ENCODE measurements around the gene PAXX. TPM values are rescaled to one million over a fixed set of nuclear protein-coding genes. Genes with fewer than 3 reads are reported as not detected.

PAXX gene
- total RNA-seq, 1 donor from 2014 or later = 87.8 TPM

- Mint-ChIP-seq H3K36me3 (ENCODE audit: low read depth) (peaks cover 2% of the 10 kb centered on the region), H3K27me3 (no peaks in the 10 kb centered on the region), H3K4me3 (no peak overlapping the region), H3K4me1 (peaks cover 4% of the 10 kb centered on the region), H3K9me3 (peaks cover 12% of the 10 kb centered on the region), H3K27ac (no peak overlapping the region)
- intact Hi-C loops (cut with micrococcal nuclease) = no loop called here
- DNase-seq = no peak
Observed at GRCh38 chr9:136958473-136958872, 33.7 kb upstream of the PAXX start.

DNA sequence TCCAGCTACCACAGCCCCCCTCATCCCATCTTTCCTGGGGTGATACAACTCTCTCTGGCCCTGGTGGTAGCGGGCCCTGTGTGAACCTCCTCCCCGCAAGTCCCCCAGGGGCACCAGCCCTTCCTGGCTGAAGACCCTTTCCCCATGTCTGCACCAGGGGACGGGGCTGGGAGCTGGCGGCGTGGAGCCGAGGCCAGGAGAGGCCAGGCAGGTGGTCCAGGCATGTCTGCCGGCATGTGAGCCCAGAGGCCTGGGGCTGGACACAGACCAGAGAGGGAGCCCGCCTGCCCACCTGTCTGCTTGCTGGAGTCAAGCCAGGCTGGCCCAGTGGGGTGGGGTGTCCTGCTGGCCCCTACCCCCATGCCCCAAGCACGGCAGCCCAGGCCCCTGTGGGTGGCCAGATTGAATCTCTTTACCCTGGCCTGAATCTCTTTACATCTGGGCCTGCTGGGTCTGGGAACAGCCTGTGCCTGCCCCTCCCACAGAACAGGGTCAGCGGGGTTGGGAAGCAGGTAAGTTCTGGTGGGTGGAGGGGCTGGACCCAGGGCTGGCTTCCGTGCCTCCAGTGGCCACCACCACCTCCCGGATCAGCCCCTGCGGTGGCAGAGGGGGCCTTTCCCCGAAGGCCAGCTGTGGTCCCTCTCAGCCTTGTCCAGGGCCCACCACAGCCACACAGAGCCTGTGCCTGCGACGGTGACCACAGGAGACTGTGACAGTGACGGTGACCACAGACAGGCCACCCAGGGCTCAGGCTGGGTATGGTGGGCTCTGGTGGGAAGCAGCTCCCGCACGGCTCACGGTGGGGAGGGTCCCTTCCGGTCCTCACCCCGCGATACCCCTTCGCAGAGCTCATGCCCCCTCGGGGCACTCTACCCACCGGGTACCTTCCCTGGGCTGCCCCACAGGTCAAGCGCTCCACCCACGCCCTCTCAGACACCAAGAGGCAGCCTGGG lies 33.0 kb upstream of the PAXX start:
- Mint-ChIP-seq H3K4me3 (no peak overlapping the region), H3K36me3 (ENCODE audit: low read depth) (peaks cover 2% of the 10 kb centered on the region), H3K4me1 (peaks cover 4% of the 10 kb centered on the region), H3K27ac (no peak overlapping the region), H3K27me3 (no peaks in the 10 kb centered on the region), H3K9me3 (peaks cover 12% of the 10 kb centered on the region)
- no peak for DNase-seq
- intact Hi-C loops (cut with micrococcal nuclease) = no loop called here

DNA sequence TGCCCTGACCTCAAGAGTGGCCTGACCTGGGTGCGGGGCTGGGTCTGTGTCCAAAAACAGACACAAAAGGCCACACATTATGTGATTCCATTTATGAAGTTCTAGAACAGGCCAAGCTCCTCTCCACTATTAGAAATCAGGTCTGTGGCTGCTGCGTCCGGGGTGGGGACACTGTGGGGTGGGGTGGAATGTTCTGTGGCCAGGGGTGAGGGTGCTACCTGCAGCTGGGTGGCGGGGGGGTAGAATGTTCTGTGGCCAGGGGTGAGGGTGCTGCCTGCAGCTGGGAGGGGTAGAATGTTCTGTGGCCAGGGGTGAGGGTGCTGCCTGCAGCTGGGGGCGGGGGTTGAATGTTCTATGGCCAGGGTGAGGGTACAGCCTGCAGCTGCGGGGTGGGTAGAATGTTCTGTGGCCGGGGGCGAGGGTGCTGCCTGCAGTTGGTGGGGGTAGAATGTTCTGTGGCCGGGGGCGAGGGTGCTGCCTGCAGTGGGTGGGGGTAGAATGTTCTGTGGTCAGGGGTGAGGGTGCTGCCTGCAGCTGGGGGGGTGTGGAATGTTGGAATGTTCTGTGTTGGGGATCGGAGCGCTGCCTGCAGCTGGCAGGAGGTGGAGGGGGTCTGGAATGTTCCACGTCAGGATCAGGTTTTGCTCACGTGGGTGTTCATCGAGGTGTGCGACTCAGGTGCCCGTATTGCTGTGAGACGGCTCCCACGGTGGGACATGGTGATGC lies 31.8 kb upstream of the PAXX start:
- no peak for DNase-seq
- intact Hi-C loops (cut with micrococcal nuclease) = no loop called here
- Mint-ChIP-seq H3K36me3 (ENCODE audit: low read depth) (peaks cover 2% of the 10 kb centered on the region), H3K4me3 (no peak overlapping the region), H3K27me3 (no peaks in the 10 kb centered on the region), H3K4me1 (peaks cover 4% of the 10 kb centered on the region), H3K9me3 (peaks cover 12% of the 10 kb centered on the region), H3K27ac (no peak overlapping the region)

DNA sequence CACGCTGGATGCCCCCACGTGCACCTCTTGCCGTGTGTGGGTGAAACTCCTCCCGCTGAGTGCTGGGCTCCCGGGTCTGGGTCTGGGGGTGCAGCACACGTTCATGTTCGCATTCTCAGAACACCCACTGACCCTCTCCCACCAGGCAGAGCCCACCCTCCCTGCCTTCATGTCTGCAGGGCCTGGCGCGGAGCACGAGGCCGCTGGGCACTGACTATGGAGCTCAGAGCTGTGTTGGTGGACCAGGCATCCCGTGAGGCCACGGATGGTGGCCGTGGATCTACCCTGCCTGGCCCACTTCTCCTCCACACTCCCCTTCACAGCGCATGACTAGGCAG lies 31.3 kb upstream of the PAXX start:
- peaks cover 3% of the 10 kb centered on the region for H3K27me3 Mint-ChIP-seq
- H3K9me3 Mint-ChIP-seq = peaks cover 12% of the 10 kb centered on the region
- H3K36me3 Mint-ChIP-seq (ENCODE audit: low read depth) = peaks cover 2% of the 10 kb centered on the region
- no peak overlapping the region for H3K4me3 Mint-ChIP-seq
- peaks cover 8% of the 10 kb centered on the region for H3K4me1 Mint-ChIP-seq
- DNase-seq = no peak
- no peak overlapping the region for H3K27ac Mint-ChIP-seq
- intact Hi-C loops (cut with micrococcal nuclease) = no loop called here

GRCh38 chr9:136961279-136962065 lies 30.8 kb upstream of the PAXX start:
- Mint-ChIP-seq H3K4me1 (peaks cover 13% of the 10 kb centered on the region), H3K27me3 (peaks cover 3% of the 10 kb centered on the region)

GRCh38 chr9:136962163-136962562 lies 30.1 kb upstream of the PAXX start:
- Mint-ChIP-seq H3K27me3 (peaks cover 3% of the 10 kb centered on the region), H3K4me3 (no peak overlapping the region), H3K4me1 (peaks cover 13% of the 10 kb centered on the region), H3K36me3 (ENCODE audit: low read depth) (no peaks in the 10 kb centered on the region), H3K9me3 (peaks cover 3% of the 10 kb centered on the region), H3K27ac (no peak overlapping the region)
- intact Hi-C loops (cut with micrococcal nuclease) = no loop called here
- no peak for DNase-seq

More at GRCh38 chr9:136961279-136962065, 30.8 kb upstream of the PAXX start:
- DNase-seq = no peak
- H3K9me3 Mint-ChIP-seq = peaks cover 8% of the 10 kb centered on the region
- no peak overlapping the region for H3K4me3 Mint-ChIP-seq
- peaks cover 2% of the 10 kb centered on the region for H3K36me3 Mint-ChIP-seq (ENCODE audit: low read depth)
- intact Hi-C loops (cut with micrococcal nuclease) = no loop called here
- H3K27ac Mint-ChIP-seq = no peak overlapping the region

GRCh38 chr9:136962701-136963248 lies 29.4 kb upstream of the PAXX start:
- Mint-ChIP-seq H3K9me3 (no peaks in the 10 kb centered on the region), H3K4me3 (no peak overlapping the region), H3K4me1 (peaks cover 13% of the 10 kb centered on the region), H3K27ac (no peak overlapping the region), H3K36me3 (ENCODE audit: low read depth) (no peaks in the 10 kb centered on the region), H3K27me3 (peaks cover 3% of the 10 kb centered on the region)
- DNase-seq = no peak
- intact Hi-C loops (cut with micrococcal nuclease) = no loop called here

DNA sequence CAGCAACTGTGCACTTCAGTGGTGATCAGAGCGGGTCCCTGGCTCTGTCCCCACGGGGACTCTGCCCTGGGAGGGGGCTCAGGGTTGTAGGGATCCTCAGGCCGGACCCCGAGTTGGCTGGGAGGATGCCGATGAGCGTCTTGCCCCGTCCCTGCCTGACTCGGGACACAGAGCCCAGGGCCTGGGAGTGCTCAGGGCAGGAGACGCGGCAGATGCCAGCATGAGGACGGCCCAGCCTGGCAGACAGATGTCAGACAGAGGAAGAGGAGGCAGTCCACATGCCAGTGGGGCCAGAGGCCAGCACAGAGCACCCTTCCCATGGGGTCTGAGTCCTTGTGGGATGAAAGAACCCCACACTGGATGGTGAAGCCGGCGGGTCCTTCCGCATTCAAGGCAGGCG lies 28.9 kb upstream of the PAXX start:
- no peak for DNase-seq
- intact Hi-C loops (cut with micrococcal nuclease) = no loop called here
- peaks cover 3% of the 10 kb centered on the region for H3K27me3 Mint-ChIP-seq
- H3K4me1 Mint-ChIP-seq = peaks cover 13% of the 10 kb centered on the region
- no peak overlapping the region for H3K27ac Mint-ChIP-seq
- H3K4me3 Mint-ChIP-seq = no peak overlapping the region
- H3K36me3 Mint-ChIP-seq (ENCODE audit: low read depth) = no peaks in the 10 kb centered on the region
- H3K9me3 Mint-ChIP-seq = no peaks in the 10 kb centered on the region

GRCh38 chr9:136963751-136964150 lies 28.5 kb upstream of the PAXX start:
- no peak overlapping the region for H3K4me3 Mint-ChIP-seq
- peaks cover 13% of the 10 kb centered on the region for H3K4me1 Mint-ChIP-seq
- intact Hi-C loops (cut with micrococcal nuclease) = no loop called here
- no peaks in the 10 kb centered on the region for H3K9me3 Mint-ChIP-seq
- DNase-seq = no peak
- H3K27ac Mint-ChIP-seq = no peak overlapping the region
- H3K27me3 Mint-ChIP-seq = peaks cover 3% of the 10 kb centered on the region
- no peaks in the 10 kb centered on the region for H3K36me3 Mint-ChIP-seq (ENCODE audit: low read depth)

DNA sequence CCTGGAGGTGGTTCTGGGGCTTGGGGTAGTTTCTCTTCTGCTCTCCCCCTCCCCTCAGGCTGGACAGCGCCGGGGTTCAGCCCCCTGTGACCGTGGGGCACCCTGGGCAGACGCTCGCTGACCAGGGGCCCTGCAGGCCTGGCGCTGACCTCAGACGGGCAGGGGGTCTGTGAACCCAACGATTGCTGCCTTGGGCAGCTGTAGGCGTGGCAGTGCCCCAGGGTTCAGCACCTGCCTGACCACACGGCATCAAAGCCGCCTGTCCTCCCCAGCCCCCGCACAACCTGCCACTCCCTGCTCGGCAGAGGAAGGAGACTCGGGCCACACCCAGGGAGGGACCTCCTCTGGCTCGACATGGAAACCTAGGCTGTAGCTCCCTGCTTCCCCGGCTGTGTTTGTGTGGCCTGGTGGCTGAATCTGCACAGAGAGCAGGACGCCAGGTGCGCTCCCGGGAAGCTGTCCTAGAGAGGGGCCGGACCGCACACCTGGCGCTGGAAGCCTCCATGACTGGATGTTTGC lies 28.0 kb upstream of the PAXX start:
- H3K4me1 Mint-ChIP-seq = peaks cover 13% of the 10 kb centered on the region
- H3K27ac Mint-ChIP-seq = no peak overlapping the region
- peaks cover 3% of the 10 kb centered on the region for H3K27me3 Mint-ChIP-seq
- H3K9me3 Mint-ChIP-seq = no peaks in the 10 kb centered on the region
- H3K4me3 Mint-ChIP-seq = no peak overlapping the region
- H3K36me3 Mint-ChIP-seq (ENCODE audit: low read depth) = no peaks in the 10 kb centered on the region
- DNase-seq = no peak
- intact Hi-C loops (cut with micrococcal nuclease) = no loop called here

GRCh38 chr9:136964833-136965422 lies 27.3 kb upstream of the PAXX start:
- Mint-ChIP-seq H3K9me3 (no peaks in the 10 kb centered on the region), H3K27me3 (peaks cover 3% of the 10 kb centered on the region), H3K36me3 (ENCODE audit: low read depth) (no peaks in the 10 kb centered on the region), H3K4me3 (no peak overlapping the region), H3K27ac (no peak overlapping the region), H3K4me1 (peaks cover 13% of the 10 kb centered on the region)
- intact Hi-C loops (cut with micrococcal nuclease) = no loop called here
- no peak for DNase-seq

DNA sequence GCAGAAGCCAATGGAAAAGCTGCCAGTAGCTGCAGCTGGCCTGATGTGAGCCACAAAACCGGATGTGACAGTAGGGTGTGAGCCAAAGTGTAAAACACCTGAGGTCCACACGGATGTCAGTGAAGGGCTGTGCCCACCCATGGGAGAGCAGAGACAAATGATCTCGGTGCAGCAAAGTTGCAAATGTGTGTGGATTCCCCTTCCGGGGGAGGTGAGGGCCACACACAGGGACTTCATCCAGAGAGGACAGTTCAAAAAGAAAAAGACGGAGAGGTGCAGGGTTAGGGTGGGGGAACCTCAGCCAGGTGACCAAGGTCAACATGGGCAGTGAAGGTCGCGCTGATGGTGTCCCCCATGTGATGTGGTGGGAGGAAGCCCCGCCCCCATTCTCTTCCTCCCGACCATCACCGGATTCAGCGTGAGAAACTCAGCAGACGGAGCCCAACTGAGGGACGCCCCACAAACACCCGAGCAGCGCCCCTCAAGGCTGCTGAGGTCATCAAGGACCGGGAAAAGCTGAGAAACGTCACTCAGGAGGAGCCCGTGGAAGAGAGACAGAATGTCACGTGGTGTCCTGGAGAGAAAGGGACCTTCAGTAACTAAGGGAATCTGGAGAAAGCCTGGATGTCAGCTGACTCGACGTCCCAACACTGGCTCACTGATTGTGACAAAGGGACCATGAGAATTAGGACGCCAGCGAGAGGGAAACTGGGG lies 26.3 kb upstream of the PAXX start:
- Mint-ChIP-seq H3K36me3 (ENCODE audit: low read depth) (no peaks in the 10 kb centered on the region), H3K27ac (peak overlapping the region; percentile 77), H3K9me3 (no peaks in the 10 kb centered on the region), H3K4me1 (peaks cover 13% of the 10 kb centered on the region), H3K4me3 (peak overlapping the region; percentile 68), H3K27me3 (peaks cover 3% of the 10 kb centered on the region)
- intact Hi-C loops (cut with micrococcal nuclease) = no loop called here
- DNase-seq = peak; percentile 79

All from activated CD4-positive, alpha-beta T cell treated with anti-CD3 and anti-CD28 coated beads, Interleukin-2, amount 10 ng/mL, durations not matched to agents 24 days and 14 days (primary cell).